Testis (tissue), 2 donors: ENCODE results near the gene CNTRL.

Experiments
- POLR2A ChIP-seq: fragments of 450-650 bp; IDR thresholded peaks from one replicate; pipeline ENCODE4 v1.6.1; 2017; ENCODE audit warnings: antibody characterized with exemption, mild to moderate bottlenecking, moderate library complexity
- TF ChIP-seq, protein P1 (sequence below), 3 experiments: fragments of 450-650 bp in 2 of 3; fragments of 200-600 bp in 1 of 3; sonication (generic) in 1 of 3; IDR thresholded peaks; one replicate each; pipeline ENCODE4 v1.5.1; 2016 to 2019; ENCODE audit warnings: antibody characterized with exemption in 3 of 3, mild to moderate bottlenecking in 2 of 3, moderate library complexity in 1 of 3

DNA sequence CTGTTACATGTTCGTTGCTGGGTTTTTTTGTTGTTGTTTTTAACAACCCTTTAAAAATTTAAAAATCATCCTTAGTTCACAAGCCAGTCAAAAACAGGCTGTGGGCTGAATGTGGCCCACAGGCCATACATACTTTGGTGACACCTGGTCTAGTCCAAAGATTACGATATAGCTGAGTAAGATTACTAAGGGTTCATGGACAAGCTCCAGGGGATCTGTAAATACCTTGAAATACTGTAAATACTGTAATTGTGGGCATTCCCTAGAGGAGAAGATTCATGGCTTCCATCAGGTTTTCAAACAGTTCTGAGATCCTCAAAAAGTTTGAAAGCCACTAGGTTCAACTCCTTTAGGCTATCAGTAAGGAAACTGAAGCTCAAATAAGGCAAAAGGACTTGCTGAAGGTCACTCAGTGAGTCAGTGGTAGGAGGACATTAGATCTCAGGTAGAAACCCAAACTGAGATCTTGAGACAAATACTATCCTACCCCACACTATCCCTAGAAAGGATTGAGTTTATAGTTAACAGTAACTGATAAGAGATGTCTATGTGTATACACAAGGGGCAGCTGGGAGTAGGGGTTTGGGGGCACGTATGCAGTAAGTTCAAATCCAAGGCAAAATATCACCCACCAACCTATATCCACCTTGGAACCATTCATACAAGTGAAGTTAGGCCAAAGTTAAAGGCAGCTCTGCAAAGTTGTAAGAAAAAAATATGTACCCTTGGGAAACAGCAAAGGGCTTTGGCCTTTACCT, 109.1 kb downstream of the CNTRL start:
- TF ChIP-seq, protein P1, sequence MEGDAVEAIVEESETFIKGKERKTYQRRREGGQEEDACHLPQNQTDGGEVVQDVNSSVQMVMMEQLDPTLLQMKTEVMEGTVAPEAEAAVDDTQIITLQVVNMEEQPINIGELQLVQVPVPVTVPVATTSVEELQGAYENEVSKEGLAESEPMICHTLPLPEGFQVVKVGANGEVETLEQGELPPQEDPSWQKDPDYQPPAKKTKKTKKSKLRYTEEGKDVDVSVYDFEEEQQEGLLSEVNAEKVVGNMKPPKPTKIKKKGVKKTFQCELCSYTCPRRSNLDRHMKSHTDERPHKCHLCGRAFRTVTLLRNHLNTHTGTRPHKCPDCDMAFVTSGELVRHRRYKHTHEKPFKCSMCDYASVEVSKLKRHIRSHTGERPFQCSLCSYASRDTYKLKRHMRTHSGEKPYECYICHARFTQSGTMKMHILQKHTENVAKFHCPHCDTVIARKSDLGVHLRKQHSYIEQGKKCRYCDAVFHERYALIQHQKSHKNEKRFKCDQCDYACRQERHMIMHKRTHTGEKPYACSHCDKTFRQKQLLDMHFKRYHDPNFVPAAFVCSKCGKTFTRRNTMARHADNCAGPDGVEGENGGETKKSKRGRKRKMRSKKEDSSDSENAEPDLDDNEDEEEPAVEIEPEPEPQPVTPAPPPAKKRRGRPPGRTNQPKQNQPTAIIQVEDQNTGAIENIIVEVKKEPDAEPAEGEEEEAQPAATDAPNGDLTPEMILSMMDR (IDR thresholded peaks at IDR 0.05): no peak
- TF ChIP-seq POLR2A: no peak
